HG02571 (cell line): ENCODE measurements around the gene ANP32E.
"Not testable (repeated sequence)": the region's sequence is repeated elsewhere in the genome, so short reads cannot be mapped to it uniquely, and the experiment has no call there.

ENCODE experiments used
- ATAC-seq: cut with Tn5 transposase; IDR thresholded peaks from one replicate; pipeline ENCODE4 v1.9.1; 2021; ENCODE audit warnings: mild to moderate bottlenecking, moderate library complexity; ENCODE audit not compliant: unreplicated experiment

The ANP32E gene

DNA sequence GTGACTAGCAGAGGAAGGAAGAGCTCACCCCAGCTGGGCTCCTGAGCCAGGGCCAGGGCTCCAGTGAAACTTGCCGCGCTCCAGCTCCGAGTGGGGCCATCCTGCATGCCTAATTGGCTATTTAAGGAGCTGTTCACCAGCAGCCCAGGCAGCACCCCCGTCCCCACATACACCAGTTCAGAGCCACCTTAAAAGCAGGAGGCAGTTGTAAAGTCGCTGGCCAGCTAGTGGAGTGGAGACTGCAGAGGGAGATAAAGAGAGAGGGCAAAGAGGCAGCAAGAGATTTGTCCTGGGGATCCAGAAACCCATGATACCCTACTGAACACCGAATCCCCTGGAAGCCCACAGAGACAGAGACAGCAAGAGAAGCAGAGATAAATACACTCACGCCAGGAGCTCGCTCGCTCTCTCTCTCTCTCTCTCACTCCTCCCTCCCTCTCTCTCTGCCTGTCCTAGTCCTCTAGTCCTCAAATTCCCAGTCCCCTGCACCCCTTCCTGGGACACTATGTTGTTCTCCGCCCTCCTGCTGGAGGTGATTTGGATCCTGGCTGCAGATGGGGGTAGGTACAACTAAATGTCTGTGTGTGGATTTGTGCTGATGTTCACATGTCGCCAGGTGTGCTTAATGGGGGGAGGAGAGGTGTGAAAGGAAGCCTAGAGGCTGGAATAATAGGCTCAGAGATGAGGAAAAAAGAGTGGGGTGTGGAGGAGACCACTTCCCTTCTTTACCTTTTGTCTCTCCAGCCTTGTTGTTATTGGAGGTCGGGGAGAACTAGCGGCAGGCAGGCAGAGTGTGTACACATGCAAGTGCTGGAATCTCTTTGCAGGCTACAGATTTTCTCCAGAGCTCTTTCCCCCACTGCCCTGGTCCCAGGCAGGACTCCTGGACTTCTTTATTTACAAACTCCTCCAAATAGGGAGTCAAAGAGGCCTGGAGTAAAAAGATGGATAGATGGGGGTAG, 22.0 kb upstream of the ANP32E start, which contains the start of gene CA14:
Gene CA14 (plus strand): TSS at position 151 of the 962 bp plus-strand sequence. CDS start 355 bp downstream, at position 506.
- ATAC-seq = no peak

DNA sequence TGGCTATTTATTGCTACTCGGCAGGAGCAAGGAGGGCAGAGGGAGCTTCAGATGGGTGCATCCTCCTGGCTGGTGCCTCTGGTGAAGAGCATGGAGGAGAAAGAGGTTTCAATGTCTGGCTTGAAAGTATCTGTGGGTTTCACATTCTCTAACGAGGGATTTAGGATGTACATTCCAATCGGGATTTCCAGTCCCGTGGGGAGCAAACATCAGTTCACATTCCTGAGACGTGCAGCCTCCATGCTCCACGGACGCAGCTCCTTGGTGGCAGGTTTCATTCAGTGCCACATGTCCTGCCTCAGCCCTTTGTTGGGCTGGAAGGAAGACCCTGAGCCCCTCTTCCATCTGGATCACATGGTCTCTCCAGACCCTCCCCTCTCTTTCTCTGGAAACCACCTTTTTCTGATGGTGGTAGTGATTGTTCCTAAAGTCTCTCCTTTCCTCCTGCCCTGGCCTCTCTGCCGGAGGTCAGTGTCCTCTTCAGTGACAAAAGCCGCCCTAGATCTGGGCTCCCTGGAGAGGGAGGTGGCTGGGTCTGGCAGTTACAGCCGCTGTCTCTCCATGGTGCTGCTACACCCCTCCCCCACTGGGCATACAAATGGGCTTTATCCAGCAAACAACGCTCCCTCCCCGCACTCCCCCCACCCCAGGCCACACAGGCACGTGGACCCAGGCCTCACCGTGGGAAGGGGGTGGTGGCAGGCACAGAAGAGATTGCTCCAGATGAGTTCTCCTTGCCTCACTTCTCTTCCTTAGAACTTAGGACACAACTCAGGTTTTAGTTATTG, 20.8 kb upstream of the ANP32E start:
- no peak for ATAC-seq

DNA sequence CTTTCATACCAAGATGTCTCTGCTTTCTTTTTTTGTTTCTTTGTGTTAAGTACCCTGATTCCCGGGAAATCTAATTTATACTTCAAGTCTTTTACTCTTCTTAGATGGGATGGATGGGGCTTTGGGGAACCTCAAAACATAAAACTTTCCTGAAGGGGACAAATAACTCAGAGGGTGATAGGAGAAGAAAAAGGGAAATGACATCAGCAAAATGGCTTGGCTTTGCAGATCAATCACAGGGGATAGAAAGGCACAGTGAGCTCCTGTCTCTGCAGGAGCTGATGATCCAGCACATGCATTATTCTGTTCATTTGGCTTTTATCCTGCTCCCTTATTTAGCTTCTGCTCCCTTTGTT, 20.3 kb upstream of the ANP32E start:
- no peak for ATAC-seq

DNA sequence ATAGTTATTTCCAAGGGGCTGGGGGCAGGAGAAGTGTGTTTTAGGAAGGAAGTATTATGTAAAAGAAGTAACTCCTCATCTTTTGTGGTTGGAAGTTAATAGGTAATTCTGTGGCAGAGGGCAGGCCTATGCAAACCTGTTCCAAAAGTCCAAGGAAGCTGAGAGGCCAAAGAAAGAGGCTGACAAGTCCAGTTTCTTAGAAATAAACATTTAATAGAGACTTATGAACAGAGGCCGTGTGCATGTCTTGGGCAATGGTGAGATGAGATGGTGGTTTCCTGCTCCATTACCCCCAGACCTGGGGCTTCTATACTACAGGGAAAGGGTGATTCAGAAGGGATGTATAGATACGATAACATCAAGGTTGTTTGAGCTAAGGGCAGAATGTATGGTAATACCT, 14.0 kb upstream of the ANP32E start:
- ATAC-seq = no peak

DNA sequence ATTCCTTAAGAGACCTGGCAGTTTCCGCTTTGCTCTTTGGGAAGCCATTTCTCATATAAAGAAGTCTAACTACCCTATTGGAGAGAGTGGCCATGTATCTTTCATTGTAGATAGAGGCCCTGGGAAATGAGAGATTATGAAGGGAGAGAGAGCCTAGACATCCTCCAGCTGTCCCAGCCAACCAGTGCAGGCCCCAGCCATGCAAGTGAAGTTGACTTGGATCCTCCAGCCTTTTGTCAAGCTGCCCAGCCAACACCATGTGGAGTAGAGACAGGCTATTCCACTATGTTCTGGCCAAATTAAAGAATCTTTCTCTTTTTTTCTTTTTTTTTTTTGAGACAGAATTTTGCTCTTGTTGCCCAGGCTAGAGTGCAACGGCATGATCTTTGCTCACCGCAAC, 7.1 kb upstream of the ANP32E start:
- no peak for ATAC-seq

DNA sequence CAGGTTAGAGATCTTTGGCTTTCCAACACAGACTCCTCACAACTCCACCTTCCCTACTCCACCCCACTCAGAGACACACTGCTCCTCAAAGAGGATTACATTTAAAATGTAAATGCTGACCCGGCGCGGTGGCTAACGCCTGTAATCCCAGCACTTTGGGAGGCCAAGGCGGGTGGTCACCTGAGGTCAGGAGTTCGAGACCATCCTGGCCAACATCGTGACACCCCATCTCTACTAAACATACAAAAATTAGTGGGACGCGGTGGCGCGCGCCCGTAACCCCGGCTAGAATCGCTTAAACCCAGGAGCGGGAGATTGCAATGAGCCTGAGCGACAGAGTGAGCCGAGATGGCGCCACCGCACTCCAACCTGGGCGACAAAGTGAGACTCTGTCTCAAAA, 1.8 kb upstream of the ANP32E start:
- no peak for ATAC-seq

DNA sequence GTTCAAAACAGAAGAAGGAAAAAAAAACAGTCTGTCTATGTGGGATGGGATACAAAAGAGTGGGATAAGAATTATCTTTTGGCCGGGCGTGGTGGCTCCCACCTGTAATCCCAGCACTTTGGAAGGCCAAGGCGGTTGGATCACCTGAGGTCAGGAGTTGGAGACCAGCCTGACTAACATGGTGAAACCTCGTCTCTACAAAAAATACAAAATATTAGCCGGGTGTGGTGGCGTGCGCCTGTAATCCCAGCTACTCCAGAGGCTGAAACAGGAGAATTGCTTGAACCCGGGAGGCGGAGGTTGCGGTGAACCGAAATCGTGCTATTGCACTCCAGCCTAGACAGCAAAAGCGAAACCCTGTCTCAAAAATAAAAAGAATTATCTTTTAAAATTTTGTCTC, 1.3 kb upstream of the ANP32E start:
- ATAC-seq = not testable (repeated sequence)

DNA sequence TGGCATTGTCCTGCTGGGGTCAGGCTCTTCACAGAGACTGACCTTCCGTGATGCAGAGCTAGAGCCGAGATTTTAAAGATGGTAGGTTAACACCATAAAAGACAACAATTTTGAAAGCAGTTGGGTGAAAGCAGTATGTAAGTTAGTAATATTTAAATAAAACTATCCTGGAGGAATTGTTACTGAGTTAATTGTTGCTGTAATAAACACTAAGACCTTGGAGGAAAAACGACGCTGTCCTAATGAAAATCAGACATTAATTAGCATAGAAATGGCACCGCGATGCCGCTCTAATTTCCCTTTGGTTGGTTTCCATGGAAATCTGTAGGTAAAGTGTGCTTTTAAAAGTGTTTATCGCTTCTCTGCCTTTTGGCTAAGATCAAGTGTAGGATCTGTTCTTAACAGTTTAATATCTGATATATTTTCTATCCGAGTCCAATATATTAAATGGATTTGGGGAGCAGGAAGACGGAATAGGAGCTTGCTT, 745 bp upstream of the ANP32E start:
- ATAC-seq = no peak

DNA sequence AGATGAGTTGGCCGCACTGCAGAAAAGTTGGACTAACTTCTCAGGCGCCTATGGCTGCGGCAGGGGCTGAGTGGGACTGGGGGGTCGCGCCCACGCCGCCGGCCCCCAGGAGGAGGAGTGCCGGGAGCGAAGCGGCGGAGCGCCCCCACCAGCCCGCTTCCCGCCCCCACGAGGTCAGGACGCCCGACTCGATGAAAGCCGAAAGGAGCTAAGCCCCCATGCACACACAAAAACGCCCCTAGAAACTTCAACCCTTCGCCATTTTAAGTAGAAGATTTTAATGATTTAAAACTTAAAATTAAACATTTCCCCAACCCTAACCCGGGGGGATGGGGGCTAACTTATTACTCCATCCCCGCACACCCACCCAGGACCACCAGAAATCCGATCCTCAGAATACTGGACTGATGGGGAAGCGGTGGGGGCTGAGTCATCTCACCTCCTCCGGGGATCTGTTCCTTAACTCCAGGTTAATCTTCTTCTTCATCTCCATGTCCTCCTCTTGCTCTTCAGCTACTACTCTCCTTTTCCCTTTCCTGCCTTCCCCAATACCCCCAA, 539 bp downstream of the ANP32E start:
- ATAC-seq = peak; percentile 12

DNA sequence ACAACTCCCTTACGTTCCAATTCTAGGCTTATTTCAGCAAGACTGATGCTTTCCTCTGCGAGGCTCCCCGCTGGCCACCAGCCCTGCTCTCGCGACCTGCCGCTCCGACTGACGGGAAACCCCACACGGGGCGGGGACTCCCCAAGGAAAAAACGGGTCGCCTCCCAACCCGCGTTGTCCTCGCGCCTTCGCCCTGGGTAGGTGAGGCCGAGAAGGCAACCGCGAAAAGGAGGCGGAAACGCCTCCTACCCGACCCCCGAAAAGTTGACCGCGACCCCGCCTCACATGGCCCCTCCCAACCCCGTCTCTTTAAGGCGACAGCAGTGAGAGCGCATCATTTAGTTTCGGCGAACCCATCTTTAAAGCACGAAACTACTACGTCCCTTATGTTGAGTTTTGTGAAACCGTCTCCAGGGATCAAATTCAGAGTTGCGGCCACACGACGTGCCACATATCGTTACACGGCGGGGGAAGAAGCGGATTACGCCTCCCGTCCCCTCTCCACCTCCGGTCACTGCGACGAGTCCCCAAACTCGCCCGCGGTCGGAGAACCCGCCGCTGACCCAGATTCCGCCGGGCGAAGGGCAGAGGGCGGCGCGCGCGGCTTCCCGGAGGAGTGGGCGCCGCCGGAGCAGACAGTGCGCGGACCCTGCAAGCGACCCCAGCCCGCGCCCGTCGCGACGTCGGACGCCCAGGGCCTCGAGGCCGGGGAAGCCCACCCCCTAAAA, 1.2 kb downstream of the ANP32E start:
- peak; percentile 46 for ATAC-seq

DNA sequence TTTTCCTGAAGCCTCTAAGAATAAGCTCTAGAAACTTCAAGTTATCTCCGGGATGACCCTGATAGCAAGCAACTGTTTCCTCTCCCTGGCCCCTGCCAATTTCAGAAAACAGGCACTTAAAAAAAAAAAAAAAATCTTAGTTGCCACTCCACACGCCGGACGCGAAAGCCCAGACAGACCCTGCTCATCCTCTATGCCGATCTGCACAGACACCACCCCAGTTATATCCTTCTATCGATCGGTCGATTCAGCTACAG, 1.7 kb downstream of the ANP32E start:
- ATAC-seq = peak; percentile 3

DNA sequence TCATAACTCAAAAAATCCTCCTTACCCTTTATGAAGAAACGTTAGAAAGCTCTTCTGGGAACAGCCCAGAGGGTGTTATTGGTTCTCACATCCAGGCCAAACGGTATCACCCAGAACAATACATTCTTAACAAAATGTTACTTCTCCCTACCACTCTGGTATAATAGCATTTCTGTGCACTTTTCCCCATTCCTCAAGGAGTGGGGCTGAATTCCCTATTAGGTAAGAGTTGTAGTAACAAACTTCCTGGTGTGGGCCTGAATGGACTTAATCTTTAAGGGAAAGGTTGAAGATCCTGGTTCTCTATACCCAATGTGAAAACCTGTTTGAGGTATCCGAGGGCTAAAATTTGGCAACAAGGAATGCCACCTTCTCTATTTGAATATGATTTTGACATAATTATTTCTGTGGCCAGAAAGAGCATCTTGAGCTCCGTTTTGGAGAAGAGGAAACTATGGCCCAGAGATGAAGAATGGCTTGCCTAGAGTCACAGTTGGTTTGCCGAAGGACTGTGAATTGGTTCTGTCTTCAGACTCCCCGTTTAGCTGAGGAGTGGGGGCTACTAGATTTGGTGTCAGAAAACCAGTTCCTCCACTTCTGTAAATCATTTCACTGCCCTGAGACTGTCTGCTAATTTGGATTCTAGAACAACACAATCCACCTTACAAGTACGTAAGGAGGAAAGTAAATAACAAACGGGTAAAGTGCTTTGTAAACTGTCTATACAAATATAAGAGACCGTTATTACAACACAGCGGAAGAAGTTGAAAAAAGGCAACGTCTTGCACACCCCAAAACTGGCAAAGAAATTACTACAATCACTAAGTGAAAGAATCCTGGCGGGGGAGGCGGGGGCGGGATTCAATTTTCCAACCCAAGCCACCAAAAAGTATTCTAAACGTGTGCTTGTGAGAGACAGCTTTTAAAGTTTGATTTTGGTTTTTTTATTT, 2.3 kb downstream of the ANP32E start:
- ATAC-seq = no peak

DNA sequence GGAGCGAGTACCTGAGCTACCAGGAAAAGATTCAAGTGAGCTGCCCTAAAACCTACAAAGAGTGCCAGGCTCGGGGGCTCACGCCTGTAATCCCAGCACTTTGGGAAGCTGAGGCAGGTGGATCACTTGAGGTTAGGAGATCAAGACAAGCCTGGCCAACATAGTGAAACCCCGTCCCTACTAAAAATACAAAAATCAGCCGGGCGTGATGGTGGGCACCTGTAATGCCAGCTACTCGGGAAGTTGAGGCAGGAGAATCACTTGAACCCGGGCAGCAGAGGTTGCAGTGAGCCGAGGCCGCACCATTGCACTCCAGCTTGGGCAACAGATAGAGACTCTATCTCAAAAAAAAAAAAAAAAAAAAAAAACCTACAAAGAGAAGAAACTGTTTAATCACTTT, 3.0 kb downstream of the ANP32E start:
- ATAC-seq = not testable (repeated sequence)

DNA sequence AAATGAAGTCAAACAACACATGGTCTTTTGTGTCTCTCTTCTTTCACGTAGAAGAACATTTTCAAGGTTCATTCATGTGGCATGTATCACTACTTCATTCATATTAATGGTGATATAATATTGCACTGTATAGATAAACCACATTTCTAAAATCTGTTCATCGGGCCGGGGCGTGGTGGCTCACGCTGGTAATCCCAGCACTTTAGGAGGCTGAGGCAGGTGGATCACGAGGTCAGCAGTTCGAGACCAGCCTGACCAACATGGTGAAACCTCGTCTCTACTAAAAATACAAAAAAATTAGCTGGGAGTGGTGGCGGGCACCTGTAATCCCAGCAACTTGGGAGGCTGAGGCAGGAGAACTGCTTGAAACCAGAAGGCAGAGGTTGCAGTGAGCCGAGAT, 7.7 kb downstream of the ANP32E start:
- ATAC-seq = not testable (repeated sequence)

DNA sequence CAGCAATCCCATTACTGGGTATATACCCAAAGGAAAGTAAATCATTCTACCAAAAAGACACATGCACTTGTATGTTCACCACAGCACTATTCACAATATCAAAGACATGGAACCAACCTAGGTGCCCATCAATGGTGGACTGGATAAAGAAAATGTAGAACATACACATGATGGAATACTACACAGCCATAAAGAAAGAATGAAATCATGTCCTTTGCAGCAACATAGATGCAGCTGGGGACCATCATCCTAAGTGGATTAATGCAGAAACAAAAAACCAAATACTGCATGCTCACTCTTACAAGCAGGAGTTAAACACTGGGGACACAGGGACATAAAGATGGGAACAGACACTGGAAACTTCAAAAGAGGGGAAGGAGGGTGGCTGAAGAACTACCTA, 8.7 kb downstream of the ANP32E start:
- no peak for ATAC-seq

DNA sequence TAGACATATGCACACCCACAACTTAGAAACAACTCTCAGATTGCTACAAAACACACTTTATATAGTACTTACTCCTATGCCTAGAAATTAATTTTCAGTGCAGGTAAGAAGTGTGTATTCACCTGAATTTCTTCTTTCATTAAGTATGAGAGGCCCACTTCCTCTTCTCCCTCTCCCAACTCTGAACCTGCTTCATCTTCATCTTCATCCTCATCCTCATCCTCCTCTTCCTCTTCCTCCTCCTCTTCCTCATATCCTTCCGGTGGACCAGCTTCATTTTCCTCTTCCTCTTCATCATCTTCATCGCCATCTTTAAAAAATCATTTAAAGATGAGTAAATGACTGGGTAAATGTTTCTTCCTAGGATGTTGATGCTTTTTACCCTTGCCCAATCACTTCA, 9.4 kb downstream of the ANP32E start:
- no peak for ATAC-seq

DNA sequence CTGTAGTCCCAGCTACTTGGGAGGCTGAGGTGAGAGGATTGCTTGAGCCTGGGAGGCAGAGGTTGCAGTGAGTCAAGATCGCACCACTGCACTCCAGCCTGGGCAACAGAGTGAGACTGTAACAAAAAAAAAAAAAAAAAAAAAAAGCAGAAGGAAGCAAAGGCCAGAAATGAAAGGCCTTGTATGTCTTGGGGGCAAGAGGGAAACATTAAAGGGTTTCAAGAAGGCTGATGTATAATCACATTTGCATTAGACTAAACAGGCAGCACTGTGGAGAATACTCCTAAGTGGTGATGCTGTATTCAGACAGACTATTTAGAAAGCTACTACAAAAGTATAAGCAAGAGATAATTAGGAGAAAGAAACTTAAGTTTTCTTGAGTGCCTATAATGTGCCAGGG, 10.4 kb downstream of the ANP32E start:
- no peak for ATAC-seq

DNA sequence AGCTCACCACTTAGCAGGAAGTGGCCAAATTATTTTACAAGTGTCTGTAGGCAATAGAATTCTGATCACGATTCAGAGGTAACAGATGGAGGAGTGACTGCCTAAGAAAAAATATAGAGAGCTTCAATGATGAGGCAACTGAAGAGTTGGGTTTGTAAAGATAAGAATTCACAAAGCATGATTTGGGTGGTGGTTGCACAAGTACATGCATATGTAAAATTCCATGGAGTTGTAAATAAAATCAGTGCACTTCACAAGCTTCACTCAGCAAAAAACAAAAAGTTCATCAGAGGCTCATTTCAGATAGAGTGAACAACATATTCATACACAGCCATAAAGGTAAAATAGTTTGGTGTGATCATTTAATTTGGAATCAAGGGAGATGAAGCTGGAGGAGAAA, 10.9 kb downstream of the ANP32E start:
- no peak for ATAC-seq

DNA sequence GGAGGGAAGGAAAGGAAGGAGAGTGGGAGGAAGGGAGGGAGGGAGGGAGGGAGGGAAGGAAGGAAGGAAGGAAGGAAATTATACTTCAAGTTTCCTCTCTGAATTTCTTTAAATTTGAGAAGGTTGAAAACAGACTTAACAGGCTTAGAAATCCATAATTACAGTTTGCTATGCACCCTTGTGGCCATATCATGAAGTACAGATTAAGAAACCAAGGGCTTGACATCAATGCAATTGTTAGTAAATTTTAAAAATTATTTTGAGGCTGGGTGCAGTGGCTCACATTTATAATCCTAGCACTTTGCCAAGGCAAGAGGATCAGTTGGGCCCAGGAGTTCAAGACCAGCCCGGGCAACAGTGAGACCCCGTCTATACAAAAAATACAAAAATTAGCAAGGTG, 14.4 kb downstream of the ANP32E start:
- ATAC-seq = no peak

DNA sequence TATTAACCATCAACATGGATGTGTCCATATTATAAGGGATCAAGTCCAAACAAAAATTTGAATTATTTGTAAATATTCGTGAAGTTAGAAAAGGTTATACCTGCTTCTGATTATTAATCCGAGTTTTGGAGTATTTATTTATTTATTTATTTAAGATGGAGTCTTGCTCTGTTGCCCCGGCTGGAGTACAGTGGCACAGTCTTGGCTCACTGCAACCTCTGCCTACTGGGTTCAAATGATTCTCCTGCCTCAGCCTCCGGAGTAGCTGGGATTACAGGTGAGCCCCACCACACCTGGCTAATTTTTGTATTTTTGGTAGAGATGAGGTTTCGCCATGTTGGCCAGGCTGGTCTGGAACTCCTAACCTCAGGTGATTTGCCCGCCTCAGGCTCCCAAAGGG, 20.1 kb downstream of the ANP32E start:
- ATAC-seq = not testable (repeated sequence)
